HEK293T (cell line): ENCODE data around the gene LAMP1.
"Not testable (repeated sequence)": the region's sequence is repeated elsewhere in the genome, so short reads cannot be mapped to it uniquely, and the experiment has no call there.

Experiments used
- CTCF ChIA-PET: fragments of 350-600 bp; formaldehyde crosslinking; extraction: SDS; loops from one replicate; lab custom pipeline; 2021; ENCODE audit warnings: antibody characterized with exemption, inconsistent platforms; lab: Yijun Ruan, JAX
- POLR2A ChIA-PET: fragments of 350-600 bp; formaldehyde crosslinking; extraction: SDS; loops from one replicate; lab custom pipeline; 2020; ENCODE audit warnings: antibody characterized with exemption, inconsistent platforms; lab: Yijun Ruan, JAX
- DNase-seq: peaks from one replicate; pipeline ENCODE4 v3.0.0; 2012; ENCODE audit warnings: mixed read lengths; ENCODE audit errors: extremely low spot score
- ARNT ChIP-seq: fragments of 450-650 bp; IDR thresholded peaks from 2 replicates; pipeline ENCODE4 v1.6.1; 2017; ENCODE audit warnings: mild to moderate bottlenecking
- BHLHE40 ChIP-seq: fragments of 450-650 bp; IDR thresholded peaks from 2 replicates; pipeline ENCODE4 v1.6.1; 2016; ENCODE audit warnings: mild to moderate bottlenecking, moderate library complexity, borderline replicate concordance
- CTBP1 ChIP-seq: fragments of 450-650 bp; IDR thresholded peaks from 2 replicates; pipeline ENCODE4 v1.6.1; 2016; ENCODE audit warnings: borderline replicate concordance
- ELF4 ChIP-seq: fragments of 450-650 bp; IDR thresholded peaks from 2 replicates; pipeline ENCODE4 v1.6.1; 2017; ENCODE audit warnings: antibody characterized with exemption
- FOXA1 ChIP-seq: fragments of 450-650 bp; IDR thresholded peaks from 2 replicates; pipeline ENCODE4 v1.6.1; 2016; ENCODE audit warnings: mild to moderate bottlenecking
- FOXK2 ChIP-seq: fragments of 450-650 bp; IDR thresholded peaks from 2 replicates; pipeline ENCODE4 v1.6.1; 2016; ENCODE audit warnings: mild to moderate bottlenecking
- FOXM1 ChIP-seq: fragments of 450-650 bp; IDR thresholded peaks from 2 replicates; pipeline ENCODE4 v1.6.1; 2017; ENCODE audit warnings: mild to moderate bottlenecking, borderline replicate concordance
- HDGF ChIP-seq: fragments of 450-650 bp; IDR thresholded peaks from 2 replicates; pipeline ENCODE4 v1.6.1; 2017; ENCODE audit warnings: antibody characterized with exemption, borderline replicate concordance
- L3MBTL2 ChIP-seq: fragments of 450-650 bp; conservative IDR thresholded peaks from 2 replicates; pipeline ENCODE4 v1.6.1; 2016; ENCODE audit warnings: mild to moderate bottlenecking
- LEF1 ChIP-seq: fragments of 450-650 bp; IDR thresholded peaks from 2 replicates; pipeline ENCODE4 v1.6.1; 2017; ENCODE audit warnings: mild to moderate bottlenecking, borderline replicate concordance
- NFRKB ChIP-seq: fragments of 450-650 bp; IDR thresholded peaks from 2 replicates; pipeline ENCODE4 v1.6.1; 2016; ENCODE audit warnings: mild to moderate bottlenecking, moderate library complexity
- SP1 ChIP-seq: fragments of 450-650 bp; IDR thresholded peaks from 2 replicates; pipeline ENCODE4 v1.6.1; 2017
- SUZ12 ChIP-seq: fragments of 450-650 bp; IDR thresholded peaks from 2 replicates; pipeline ENCODE4 v1.6.1; 2016; ENCODE audit warnings: mild to moderate bottlenecking
- TARDBP ChIP-seq: fragments of 450-650 bp; IDR thresholded peaks from 2 replicates; pipeline ENCODE4 v1.6.1; 2016
- ZNF384 ChIP-seq: fragments of 450-650 bp; IDR thresholded peaks from 2 replicates; pipeline ENCODE4 v1.6.1; 2016
- TF ChIP-seq, protein P1 (sequence below): fragments of 450-650 bp; IDR thresholded peaks from 2 replicates; pipeline ENCODE4 v1.6.1; 2016

Gene LAMP1

DNA sequence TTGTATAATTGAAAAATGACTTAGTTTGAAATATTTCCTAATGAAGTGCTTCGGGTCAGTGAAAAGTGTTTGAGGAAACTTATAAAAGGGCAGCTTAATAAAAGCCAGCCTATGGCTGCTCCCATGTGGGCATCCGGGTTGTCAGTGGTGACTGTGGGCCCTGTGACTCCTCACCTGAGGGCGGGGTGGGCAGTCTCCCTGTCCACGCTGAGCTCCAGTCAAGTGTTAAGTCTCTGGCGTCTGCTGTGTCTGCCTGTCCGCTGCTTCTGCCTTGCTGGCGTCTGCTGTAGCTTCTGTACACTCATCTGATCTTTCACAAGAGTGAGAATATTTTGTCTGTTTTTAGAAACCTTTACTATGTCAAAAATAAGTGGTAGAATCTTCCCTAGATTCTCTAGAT is 7.1 kb downstream of the LAMP1 start:
- no peak for DNase-seq
- CTCF ChIA-PET: no interaction called here
- POLR2A ChIA-PET: no interaction called here
- TF ChIP-seq SUZ12: no peak
- TF ChIP-seq ARNT: no peak
- TF ChIP-seq ELF4: no peak
- no peak for TF ChIP-seq SP1
- no peak for TF ChIP-seq BHLHE40
- TF ChIP-seq FOXK2: no peak
- TF ChIP-seq CTBP1: no peak

DNA sequence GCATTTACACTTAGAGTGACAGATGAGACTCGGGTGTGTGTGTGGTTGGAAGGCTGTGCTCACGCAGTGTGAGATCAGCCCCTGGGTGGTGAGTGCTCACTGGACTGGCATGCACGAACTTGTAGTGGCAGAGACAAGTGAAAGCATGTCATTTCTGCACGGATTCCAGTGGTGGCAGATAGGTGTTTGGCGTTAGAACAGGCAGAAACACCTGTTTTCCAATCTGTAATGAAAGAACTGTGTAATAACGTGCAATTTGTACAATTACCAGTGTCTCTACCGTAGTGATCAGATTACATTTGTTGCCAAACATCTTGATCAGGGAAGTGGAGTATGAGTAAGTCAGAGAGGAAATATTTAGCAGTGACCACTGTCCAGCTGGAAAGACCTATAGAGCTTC is 8.2 kb downstream of the LAMP1 start:
- DNase-seq: no peak
- CTCF ChIA-PET: no interaction called here
- no peak for TF ChIP-seq NFRKB
- no peak for TF ChIP-seq ZNF384
- POLR2A ChIA-PET: interaction anchor here (1.0 kb wide), 1 partner anchor 13 kb away, joined by 3 read pairs; no protein-coding TSS in a partner anchor

DNA sequence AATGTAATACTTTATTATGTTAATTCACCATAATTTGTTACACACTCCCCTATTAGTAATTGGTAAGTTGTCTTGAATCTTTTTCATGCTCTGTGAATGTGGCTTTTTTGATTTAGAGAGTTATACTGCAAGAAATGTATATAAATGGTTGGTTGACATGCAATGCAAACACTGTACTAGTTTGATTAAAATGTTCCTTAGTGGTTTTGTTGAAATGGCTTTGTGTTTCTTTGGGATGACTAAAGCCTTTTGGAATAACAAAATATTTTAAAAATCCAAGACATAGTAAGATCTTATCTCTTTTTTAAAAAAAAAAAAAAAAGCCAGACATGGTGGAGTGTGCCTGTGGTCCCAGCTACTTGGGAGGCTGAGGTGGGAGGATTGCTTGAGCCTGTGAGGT is 10.5 kb downstream of the LAMP1 start:
- ChIA-PET CTCF (no interaction called here), POLR2A (no interaction called here)
- TF ChIP-seq FOXA1 (no peak), ELF4 (no peak), FOXM1 (no peak), BHLHE40 (no peak), ARNT (no peak), FOXK2 (no peak), LEF1 (no peak), ZNF384 (no peak), NFRKB (no peak), SUZ12 (no peak)
- TF ChIP-seq, protein P1, sequence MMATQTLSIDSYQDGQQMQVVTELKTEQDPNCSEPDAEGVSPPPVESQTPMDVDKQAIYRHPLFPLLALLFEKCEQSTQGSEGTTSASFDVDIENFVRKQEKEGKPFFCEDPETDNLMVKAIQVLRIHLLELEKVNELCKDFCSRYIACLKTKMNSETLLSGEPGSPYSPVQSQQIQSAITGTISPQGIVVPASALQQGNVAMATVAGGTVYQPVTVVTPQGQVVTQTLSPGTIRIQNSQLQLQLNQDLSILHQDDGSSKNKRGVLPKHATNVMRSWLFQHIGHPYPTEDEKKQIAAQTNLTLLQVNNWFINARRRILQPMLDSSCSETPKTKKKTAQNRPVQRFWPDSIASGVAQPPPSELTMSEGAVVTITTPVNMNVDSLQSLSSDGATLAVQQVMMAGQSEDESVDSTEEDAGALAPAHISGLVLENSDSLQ: no peak
- DNase-seq: no peak

DNA sequence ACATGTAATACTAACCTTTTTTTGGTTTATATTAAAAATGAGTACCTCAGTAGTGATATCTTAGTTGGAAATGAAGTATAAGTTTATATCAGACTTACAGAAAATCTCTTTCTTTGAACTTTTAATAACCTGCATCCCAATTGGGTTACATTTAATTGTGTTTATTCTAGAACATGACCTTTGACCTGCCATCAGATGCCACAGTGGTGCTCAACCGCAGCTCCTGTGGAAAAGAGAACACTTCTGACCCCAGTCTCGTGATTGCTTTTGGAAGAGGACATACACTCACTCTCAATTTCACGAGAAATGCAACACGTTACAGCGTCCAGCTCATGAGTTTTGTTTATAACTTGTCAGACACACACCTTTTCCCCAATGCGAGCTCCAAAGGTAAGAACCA is 12.4 kb downstream of the LAMP1 start:
- ChIA-PET CTCF (no interaction called here), POLR2A (no interaction called here)
- no peak for TF ChIP-seq TARDBP
- TF ChIP-seq ARNT: no peak
- no peak for TF ChIP-seq FOXM1
- no peak for TF ChIP-seq SP1
- DNase-seq: no peak

DNA sequence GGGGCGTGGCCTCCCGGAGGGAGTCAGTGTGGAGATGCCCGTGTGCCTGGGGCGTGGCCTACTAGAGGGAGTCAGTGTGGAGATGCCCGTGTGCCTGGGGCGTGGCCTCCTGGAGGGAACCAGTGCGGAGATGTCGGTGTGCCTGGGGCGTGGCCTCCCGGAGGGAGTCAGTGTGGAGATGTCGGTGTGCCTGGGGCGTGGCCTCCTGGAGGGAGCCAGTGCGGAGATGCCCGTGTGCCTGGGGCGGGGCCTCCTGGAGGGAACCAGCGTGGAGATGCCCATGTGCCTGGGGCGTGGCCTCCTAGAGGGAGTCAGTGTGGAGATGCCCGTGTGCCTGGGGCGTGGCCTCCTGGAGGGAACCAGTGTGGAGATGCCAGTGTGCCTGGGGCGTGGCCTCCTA is 17.1 kb downstream of the LAMP1 start:
- DNase-seq, POLR2A ChIA-PET, CTCF ChIA-PET: not testable (repeated sequence)

DNA sequence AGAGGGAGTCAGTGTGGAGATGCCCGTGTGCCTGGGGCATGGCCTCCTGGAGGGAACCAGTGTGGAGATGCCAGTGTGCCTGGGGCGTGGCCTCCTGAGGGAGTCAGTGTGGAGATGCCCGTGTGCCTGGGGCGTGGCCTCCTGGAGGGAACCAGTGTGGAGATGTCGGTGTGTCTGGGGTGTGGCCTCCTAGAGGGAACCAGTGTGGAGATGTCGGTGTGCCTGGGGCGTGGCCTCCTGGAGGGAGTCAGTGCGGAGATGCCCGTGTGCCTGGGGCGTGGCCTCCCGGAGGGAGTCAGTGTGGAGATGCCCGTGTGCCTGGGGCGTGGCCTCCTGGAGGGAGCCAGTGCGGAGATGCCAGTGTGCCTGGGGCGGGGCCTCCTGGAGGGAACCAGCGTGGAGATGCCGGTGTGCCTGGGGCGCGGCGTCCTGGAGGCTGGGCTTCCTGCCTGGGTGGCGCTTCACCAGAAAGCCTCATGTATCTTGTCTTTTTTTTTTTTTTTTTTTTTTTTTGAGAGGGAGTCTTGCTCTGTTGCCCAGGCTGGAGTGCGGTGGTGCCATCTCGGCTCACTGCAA is 17.9 kb downstream of the LAMP1 start:
- POLR2A ChIA-PET, DNase-seq, CTCF ChIA-PET: not testable (repeated sequence)

DNA sequence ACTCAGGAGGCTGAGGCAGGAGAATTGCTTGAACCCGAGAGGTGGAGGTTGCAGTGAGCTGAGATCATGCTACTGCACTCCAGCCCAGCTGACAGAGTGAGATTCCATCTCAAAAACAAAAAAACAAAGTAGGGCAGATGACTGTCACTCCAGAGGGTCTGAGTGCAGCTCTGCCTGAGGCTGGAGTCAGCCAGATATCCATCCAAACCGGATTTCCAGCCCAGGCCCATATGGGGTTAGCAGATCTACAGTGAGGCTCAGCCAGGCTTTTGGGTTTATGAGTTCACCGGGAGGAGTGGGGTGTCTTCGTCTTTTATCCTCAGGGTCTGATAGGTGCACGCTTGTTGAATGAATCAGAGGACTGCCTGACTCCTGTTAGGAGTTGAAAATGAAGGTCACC is 19.0 kb downstream of the LAMP1 start:
- TF ChIP-seq ZNF384 (no peak), SP1 (no peak), CTBP1 (no peak), LEF1 (no peak), TARDBP (no peak), FOXK2 (no peak), SUZ12 (no peak)
- TF ChIP-seq, protein P1: no peak
- ChIA-PET CTCF (no interaction called here), POLR2A (interaction anchor here (0.6 kb wide), 1 partner anchor 80 kb away, joined by 3 read pairs; no protein-coding TSS in a partner anchor)
- DNase-seq: no peak

DNA sequence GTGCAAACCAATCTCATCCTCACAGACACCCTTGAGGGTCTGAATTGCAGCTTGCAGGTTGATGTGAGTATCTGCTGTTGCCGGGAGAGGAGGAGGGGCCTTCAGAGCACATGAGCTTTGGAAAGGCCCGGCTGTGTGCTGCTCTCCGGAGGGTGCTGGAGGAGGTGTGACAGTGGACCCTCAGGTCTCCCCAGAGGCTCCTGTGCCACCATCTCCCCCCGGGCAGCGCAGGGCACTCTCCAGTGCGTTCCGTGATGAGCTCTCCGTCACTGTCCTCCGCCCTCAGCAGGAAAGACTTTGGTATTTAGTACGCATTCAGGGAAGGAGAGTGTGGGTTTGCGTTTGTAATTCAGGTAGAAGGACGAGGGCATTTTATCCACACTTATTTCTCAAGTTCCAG is 20.0 kb downstream of the LAMP1 start:
- ChIA-PET CTCF (no interaction called here), POLR2A (no interaction called here)
- TF ChIP-seq ARNT (no peak), ELF4 (no peak), CTBP1 (no peak), HDGF (no peak), LEF1 (no peak), FOXA1 (no peak), SUZ12 (no peak), TARDBP (no peak), L3MBTL2 (no peak), FOXM1 (no peak), FOXK2 (no peak), ZNF384 (no peak), NFRKB (no peak), BHLHE40 (no peak), SP1 (no peak)
- TF ChIP-seq, protein P1: no peak
- no peak for DNase-seq
